CD4-positive, CD25-positive, alpha-beta regulatory T cell (primary cell): Measurements from ENCODE around the gene ETDB. TPM values are rescaled to one million over a fixed set of nuclear protein-coding genes. Genes with fewer than 3 reads are reported as not detected.
"Not testable (repeated sequence)": the region's sequence is repeated elsewhere in the genome, so short reads cannot be mapped to it uniquely, and the experiment has no call there.

Experiments
- ATAC-seq, 2 donors: fragments of 150-1000 bp; cut with Tn5 transposase; one replicate each; pipeline ENCODE4 v1.10.0; 2021; ENCODE audit warnings: low read depth in 2 of 2, moderate number of reproducible peaks in 2 of 2, moderate library complexity in 1 of 2
- DNase-seq, 3 donors: peaks; one replicate each; pipeline versions ENCODE4 v3.0.0 to v3.0.0-alpha.2; 2012 to 2022; ENCODE audit warnings: mixed read lengths in 1 of 3
- H3K27ac ChIP-seq: one replicate; pipeline ENCODE4 v1.7.0; 2013; ENCODE audit warnings: mild to moderate bottlenecking, low read length; ENCODE audit not compliant: insufficient read depth, poor library complexity, severe bottlenecking
- H3K27me3 ChIP-seq: one replicate; pipeline ENCODE4 v1.7.0; 2013; ENCODE audit warnings: low read length; ENCODE audit not compliant: control insufficient read depth, insufficient read depth
- H3K36me3 ChIP-seq: one replicate; pipeline ENCODE4 v1.7.0; 2013; ENCODE audit warnings: mild to moderate bottlenecking, low read length, moderate library complexity; ENCODE audit not compliant: control insufficient read depth, insufficient read depth
- H3K4me1 ChIP-seq: 2 replicates; pipeline ENCODE4 v1.7.0; 2013; ENCODE audit warnings: mild to moderate bottlenecking, low read length; ENCODE audit not compliant: insufficient read depth, control insufficient read depth, poor library complexity, severe bottlenecking
- H3K4me3 ChIP-seq: one replicate; pipeline ENCODE4 v1.7.0; 2013; ENCODE audit warnings: low read depth, mild to moderate bottlenecking, low read length, moderate library complexity
- H3K9me3 ChIP-seq, 2 experiments: 1 replicate in 1 of 2; 2 replicates in 1 of 2; pipeline ENCODE4 v1.7.0; 2013; ENCODE audit warnings: low read length in 2 of 2, mild to moderate bottlenecking in 1 of 2, moderate library complexity in 1 of 2; ENCODE audit not compliant: control insufficient read depth in 2 of 2
- H3K27ac Mint-ChIP-seq, 3 donors: one replicate each; pipeline ENCODE4 v1.8.0; 2020 to 2022; ENCODE audit warnings: mild to moderate bottlenecking in 3 of 3, mixed read lengths in 3 of 3, moderate library complexity in 2 of 3
- H3K27me3 Mint-ChIP-seq: one replicate; pipeline ENCODE4 v1.8.0; 2022; ENCODE audit warnings: mild to moderate bottlenecking, mixed read lengths
- H3K36me3 Mint-ChIP-seq: one replicate; pipeline ENCODE4 v1.8.0; 2020; ENCODE audit warnings: mixed read lengths
- H3K4me1 Mint-ChIP-seq, 4 donors: one replicate each; pipeline ENCODE4 v1.8.0; 2020 to 2022; ENCODE audit warnings: mixed read lengths in 4 of 4, mild to moderate bottlenecking in 1 of 4
- H3K4me3 Mint-ChIP-seq, 4 donors: one replicate each; pipeline ENCODE4 v1.8.0; 2020 to 2022; ENCODE audit warnings: mild to moderate bottlenecking in 4 of 4, mixed read lengths in 4 of 4, moderate library complexity in 3 of 4
- H3K9me3 Mint-ChIP-seq, 7 donors: one replicate each; pipeline ENCODE4 v1.8.0; 2020 to 2022; ENCODE audit warnings: mixed read lengths in 7 of 7, mild to moderate bottlenecking in 3 of 7, moderate library complexity in 2 of 7
- polyA plus RNA-seq, 4 donors: library from polyadenylated mRNA; unstranded; fragments of 300-500 nt; fragmentation: Illumina TruSeq; gene quantifications; one replicate each; pipeline ENCODE4 v1.2.3, GENCODE V29; 2021
- total RNA-seq: library from RNA; stranded (reverse); gene quantifications from one replicate; pipeline ENCODE4 v1.2.3, GENCODE V29; 2022

ETDB gene
- total RNA-seq (not detected), polyA plus RNA-seq (not detected)

DNA sequence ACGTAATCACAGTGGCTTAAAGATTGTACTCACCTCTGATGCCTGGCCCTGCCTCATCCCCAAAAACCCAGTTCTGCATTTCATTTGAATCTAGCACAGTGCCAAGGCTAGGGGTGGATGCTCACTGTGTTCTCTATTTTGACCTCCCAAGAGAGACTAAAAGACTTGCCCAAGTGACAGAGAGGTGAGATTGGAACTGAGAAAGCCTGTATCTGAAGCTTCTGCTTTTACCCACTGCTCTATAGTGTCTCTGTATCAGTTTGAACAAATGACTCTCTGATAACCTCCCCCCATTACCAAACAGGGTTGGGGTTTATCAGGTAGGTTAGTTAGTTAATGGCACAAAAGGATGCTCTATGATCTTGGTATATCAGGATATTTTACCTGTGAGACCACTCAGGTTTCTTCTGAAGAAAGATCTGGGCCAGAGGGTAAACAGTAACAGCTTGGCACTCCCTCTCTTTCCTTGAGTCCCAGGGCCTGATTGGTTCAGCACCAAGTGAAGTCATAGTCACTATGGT, at the start of gene ETDB:
TSS of gene ETDB (minus strand) at position 471 of the 521 bp plus-strand sequence. CDS start 1,265 bp downstream, outside the sequence.
- not testable (repeated sequence) for H3K27me3 ChIP-seq, H3K27ac Mint-ChIP-seq, H3K4me1 Mint-ChIP-seq, H3K36me3 Mint-ChIP-seq, ATAC-seq, H3K27me3 Mint-ChIP-seq, H3K4me3 Mint-ChIP-seq, H3K27ac ChIP-seq, H3K9me3 Mint-ChIP-seq, H3K36me3 ChIP-seq, H3K9me3 ChIP-seq, DNase-seq, H3K4me3 ChIP-seq, H3K4me1 ChIP-seq

DNA sequence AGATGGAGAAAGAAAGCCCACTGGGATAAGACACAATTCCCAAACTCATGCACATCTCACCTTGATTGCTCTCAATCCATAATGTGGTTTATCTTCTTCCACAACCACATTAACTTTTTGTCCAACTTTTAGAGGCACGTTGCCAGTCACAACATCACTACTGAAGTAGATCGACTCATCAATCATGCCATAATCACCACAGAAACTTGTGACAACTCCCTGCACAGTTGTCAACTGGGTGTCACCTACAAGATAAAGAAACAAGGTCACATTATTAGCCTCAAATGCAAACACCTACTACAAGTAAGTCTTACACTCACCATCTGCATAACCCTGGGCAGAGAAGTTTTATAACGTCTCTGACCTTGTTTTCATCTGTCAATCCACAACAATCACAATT, 49.2 kb upstream of the ETDB start:
- not testable (repeated sequence) for H3K4me1 ChIP-seq, H3K27ac ChIP-seq, DNase-seq, H3K4me1 Mint-ChIP-seq, H3K27ac Mint-ChIP-seq, H3K36me3 Mint-ChIP-seq, ATAC-seq, H3K9me3 ChIP-seq, H3K36me3 ChIP-seq, H3K4me3 Mint-ChIP-seq, H3K9me3 Mint-ChIP-seq, H3K4me3 ChIP-seq
- H3K27me3 ChIP-seq: peaks cover 14% of the 10 kb centered on the region
- peaks cover 42% of the 10 kb centered on the region for H3K27me3 Mint-ChIP-seq

DNA sequence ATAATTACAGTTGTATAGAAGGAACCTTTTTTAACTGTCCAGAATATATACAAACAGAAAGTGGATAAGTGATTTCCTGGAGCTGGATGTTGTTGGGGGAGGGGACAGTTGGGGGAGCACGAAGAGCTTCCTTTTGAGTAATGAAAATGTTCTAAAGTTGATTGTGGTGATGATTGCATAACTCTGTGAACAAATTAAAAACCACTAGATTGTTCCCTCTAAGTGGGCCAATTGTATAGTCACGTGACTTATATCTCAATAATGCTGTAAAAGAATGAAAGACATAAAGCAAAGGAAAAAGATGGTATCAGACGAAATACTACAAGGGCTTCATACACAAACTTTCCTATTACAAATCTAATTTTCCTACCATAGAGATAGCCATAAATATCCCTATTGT, 48.2 kb upstream of the ETDB start:
- Histone ChIP-seq H3K4me1 (peaks cover 4% of the 10 kb centered on the region), H3K9me3 (no peaks in the 10 kb centered on the region), H3K27me3 (peaks cover 14% of the 10 kb centered on the region), H3K4me3 (no peak overlapping the region), H3K27ac (no peak overlapping the region), H3K36me3 (no peaks in the 10 kb centered on the region)
- peaks cover 0 to 3% (median 0%) of the 10 kb centered on the region in 4 donors for H3K4me1 Mint-ChIP-seq
- no peaks in the 10 kb centered on the region for H3K36me3 Mint-ChIP-seq
- ATAC-seq: no peak
- no peak for DNase-seq
- peaks cover 0 to 1% (median 0%) of the 10 kb centered on the region in 7 donors for H3K9me3 Mint-ChIP-seq
- peaks cover 42% of the 10 kb centered on the region for H3K27me3 Mint-ChIP-seq
- H3K27ac Mint-ChIP-seq: no peak overlapping the region
- H3K4me3 Mint-ChIP-seq: no peak overlapping the region

DNA sequence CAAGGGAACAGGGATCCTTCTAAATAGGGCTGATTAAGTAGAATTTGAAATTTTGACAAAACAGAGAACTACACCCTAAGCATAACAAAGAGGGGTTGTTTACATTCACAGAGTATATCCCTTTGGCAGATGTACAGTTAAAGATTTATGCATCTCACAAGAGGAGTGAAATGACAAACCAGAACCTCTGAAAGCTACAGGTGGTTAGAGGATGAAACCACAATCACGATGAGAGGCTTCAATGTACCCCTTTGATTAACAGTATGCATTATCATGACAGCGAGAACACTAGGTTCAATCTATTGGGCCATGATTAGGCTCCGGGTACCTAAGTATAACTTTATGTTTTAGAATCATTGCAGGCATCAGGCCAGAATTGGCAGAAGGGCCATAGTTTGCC, 34.4 kb upstream of the ETDB start:
- H3K27me3 Mint-ChIP-seq, H3K27me3 ChIP-seq, H3K27ac Mint-ChIP-seq, H3K4me3 ChIP-seq, DNase-seq, H3K9me3 ChIP-seq, H3K36me3 Mint-ChIP-seq, H3K4me3 Mint-ChIP-seq, ATAC-seq, H3K4me1 ChIP-seq, H3K9me3 Mint-ChIP-seq, H3K36me3 ChIP-seq, H3K27ac ChIP-seq: not testable (repeated sequence)
- H3K4me1 Mint-ChIP-seq: peaks cover 0 to 13% (median 3%) of the 10 kb centered on the region in 4 donors

DNA sequence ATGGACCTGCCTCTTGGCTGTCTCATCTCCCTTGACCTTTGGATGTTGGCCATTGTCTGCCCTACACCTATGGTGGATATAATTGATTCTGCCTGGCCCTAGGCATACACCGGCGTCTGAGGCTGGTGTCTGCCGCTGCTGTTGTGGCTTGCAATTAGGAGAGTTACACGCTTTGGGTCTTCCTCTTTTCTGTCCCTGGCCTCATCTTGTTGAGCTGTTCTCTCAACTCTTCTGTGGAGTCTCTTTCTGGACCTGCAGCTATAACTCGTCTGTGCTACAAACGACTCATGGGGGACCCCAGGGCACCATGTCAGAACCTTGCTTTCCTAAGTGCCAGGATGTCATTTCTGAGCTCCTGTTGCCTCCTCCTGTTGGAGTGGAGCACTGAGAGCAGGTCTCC, 5.8 kb upstream of the ETDB start:
- H3K27ac Mint-ChIP-seq, H3K9me3 ChIP-seq, H3K9me3 Mint-ChIP-seq, H3K27me3 ChIP-seq, H3K36me3 Mint-ChIP-seq, H3K4me1 ChIP-seq, H3K4me3 Mint-ChIP-seq, H3K36me3 ChIP-seq, H3K27ac ChIP-seq, H3K27me3 Mint-ChIP-seq, H3K4me3 ChIP-seq, H3K4me1 Mint-ChIP-seq, ATAC-seq, DNase-seq: not testable (repeated sequence)

DNA sequence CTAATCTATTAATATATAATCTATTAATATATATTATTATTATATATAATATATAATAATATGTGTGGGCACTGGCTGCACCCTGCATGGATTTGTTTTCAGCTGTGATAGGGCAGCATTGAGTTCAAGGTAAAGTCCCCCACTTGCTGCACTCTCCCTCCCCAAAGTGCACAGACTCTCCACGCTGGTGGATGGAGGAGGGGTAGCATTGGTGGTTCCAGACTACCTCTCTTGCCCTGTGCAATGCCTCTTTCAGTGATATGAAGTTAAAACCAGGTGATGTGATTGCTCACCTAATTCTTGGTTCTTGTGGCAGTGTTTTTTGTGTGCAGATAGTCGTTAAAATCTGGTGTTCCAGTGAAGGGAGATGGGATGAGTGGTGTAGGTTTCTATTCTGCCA, 4.3 kb downstream of the ETDB start:
- not testable (repeated sequence) for H3K27me3 ChIP-seq, H3K36me3 ChIP-seq, H3K4me3 ChIP-seq, H3K4me3 Mint-ChIP-seq, ATAC-seq, H3K27ac Mint-ChIP-seq, H3K9me3 ChIP-seq, H3K4me1 Mint-ChIP-seq, H3K36me3 Mint-ChIP-seq, H3K4me1 ChIP-seq, H3K27ac ChIP-seq, H3K9me3 Mint-ChIP-seq, H3K27me3 Mint-ChIP-seq, DNase-seq

DNA sequence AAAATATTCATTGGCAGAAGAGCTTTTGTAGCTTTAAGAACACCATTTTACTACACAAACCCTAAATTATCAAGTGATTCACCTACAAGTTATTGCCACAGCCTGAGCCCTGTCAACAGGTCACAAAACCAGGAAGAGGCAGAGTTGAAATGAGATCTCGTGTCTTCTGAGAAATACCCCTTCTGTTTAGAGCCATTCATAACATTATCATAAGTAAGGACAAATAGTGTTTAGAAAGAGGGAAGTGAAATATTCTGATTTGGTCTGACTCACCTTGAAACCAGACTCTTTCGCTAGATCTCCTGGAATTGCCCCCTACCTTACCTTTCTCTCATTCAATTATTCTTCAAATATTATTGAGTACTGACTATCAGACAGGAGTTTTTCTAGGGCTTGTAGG, 5.9 kb downstream of the ETDB start:
- H3K4me1 Mint-ChIP-seq: no peaks in the 10 kb centered on the region
- DNase-seq (peak in 1 of 3 donors; percentile 37), ATAC-seq (peak in 1 of 2 donors; percentile 37)
- peaks cover 19% of the 10 kb centered on the region for H3K27me3 Mint-ChIP-seq
- H3K36me3 ChIP-seq: no peaks in the 10 kb centered on the region
- H3K9me3 Mint-ChIP-seq: no peaks in the 10 kb centered on the region
- H3K4me3 Mint-ChIP-seq: no peak overlapping the region
- no peaks in the 10 kb centered on the region for H3K36me3 Mint-ChIP-seq
- no peaks in the 10 kb centered on the region for H3K9me3 ChIP-seq
- H3K4me3 ChIP-seq: no peak overlapping the region
- H3K27ac ChIP-seq: no peak overlapping the region
- no peaks in the 10 kb centered on the region for H3K4me1 ChIP-seq
- no peak overlapping the region for H3K27ac Mint-ChIP-seq
- peaks cover 9% of the 10 kb centered on the region for H3K27me3 ChIP-seq

DNA sequence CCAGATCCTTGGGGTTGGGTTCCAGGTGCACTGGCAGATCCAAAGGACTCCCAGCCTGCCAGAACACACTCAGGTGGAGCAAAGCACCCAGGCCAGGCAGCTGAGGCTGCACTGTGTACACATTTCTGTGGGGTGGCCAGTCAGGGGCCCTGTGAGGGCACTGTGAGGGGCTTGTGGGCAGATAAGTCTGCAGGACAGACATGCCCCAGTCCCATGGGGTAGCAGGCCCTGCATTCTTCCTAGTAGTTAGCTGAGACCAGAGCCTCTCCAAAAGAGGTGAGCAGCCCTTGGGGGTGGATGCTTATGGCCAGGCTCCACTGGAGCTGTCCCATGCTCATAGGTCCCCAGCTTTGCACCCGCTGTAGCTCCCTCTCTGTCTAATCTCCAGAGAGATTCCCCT, 7.6 kb downstream of the ETDB start:
- no peaks in the 10 kb centered on the region for H3K9me3 Mint-ChIP-seq
- H3K27me3 Mint-ChIP-seq: peaks cover 31% of the 10 kb centered on the region
- no peak overlapping the region for H3K4me3 Mint-ChIP-seq
- no peaks in the 10 kb centered on the region for H3K9me3 ChIP-seq
- H3K4me1 ChIP-seq: no peaks in the 10 kb centered on the region
- H3K36me3 Mint-ChIP-seq: no peaks in the 10 kb centered on the region
- H3K4me3 ChIP-seq: no peak overlapping the region
- no peaks in the 10 kb centered on the region for H3K4me1 Mint-ChIP-seq
- DNase-seq: no peak
- no peaks in the 10 kb centered on the region for H3K36me3 ChIP-seq
- ATAC-seq: no peak
- no peak overlapping the region for H3K27ac Mint-ChIP-seq
- peaks cover 17% of the 10 kb centered on the region for H3K27me3 ChIP-seq
- no peak overlapping the region for H3K27ac ChIP-seq
